ENCODE results near the gene PRR23E.

PRR23E gene

DNA sequence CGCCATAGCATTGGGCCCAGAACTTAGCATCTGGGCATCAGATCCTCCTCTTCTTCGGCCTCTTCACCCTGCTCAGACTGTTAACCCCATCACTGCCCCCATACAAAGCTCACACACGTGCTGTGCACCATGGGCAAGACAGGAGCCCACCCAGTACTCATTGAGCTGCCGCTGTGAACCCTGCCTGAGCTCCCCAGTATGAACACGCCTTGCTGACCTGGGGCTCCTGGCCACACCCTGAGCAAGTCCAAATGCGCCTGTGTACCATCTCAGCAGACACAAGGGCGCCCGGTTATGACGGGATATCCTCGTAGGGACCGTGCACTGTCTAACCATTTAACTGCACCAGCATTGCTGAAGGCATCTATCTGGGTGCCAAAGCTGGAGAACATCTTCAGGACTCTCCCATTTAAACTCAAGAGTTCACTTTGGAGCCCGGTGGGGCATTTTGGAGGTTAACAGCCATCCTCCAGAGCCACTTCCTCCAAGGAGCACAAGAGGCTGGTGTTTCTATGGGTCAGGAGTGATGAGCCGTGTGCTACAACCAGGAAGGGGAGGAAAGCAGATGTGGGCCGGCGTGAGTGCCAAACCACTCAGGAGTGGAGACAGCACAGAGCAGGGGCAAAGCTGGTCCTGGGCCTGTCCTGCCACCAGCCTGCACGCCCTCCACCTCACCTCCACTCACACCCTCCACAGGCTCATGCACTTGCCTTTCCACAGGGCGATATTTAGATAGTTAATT, 12.1 kb downstream of the PRR23E start:
- no peak for TF ChIP-seq ZFX (IDR thresholded peaks at IDR 0.05; ENCODE audit: borderline replicate concordance)
- TF ChIP-seq, protein P1, sequence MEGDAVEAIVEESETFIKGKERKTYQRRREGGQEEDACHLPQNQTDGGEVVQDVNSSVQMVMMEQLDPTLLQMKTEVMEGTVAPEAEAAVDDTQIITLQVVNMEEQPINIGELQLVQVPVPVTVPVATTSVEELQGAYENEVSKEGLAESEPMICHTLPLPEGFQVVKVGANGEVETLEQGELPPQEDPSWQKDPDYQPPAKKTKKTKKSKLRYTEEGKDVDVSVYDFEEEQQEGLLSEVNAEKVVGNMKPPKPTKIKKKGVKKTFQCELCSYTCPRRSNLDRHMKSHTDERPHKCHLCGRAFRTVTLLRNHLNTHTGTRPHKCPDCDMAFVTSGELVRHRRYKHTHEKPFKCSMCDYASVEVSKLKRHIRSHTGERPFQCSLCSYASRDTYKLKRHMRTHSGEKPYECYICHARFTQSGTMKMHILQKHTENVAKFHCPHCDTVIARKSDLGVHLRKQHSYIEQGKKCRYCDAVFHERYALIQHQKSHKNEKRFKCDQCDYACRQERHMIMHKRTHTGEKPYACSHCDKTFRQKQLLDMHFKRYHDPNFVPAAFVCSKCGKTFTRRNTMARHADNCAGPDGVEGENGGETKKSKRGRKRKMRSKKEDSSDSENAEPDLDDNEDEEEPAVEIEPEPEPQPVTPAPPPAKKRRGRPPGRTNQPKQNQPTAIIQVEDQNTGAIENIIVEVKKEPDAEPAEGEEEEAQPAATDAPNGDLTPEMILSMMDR (IDR thresholded peaks at IDR 0.05): no peak

DNA sequence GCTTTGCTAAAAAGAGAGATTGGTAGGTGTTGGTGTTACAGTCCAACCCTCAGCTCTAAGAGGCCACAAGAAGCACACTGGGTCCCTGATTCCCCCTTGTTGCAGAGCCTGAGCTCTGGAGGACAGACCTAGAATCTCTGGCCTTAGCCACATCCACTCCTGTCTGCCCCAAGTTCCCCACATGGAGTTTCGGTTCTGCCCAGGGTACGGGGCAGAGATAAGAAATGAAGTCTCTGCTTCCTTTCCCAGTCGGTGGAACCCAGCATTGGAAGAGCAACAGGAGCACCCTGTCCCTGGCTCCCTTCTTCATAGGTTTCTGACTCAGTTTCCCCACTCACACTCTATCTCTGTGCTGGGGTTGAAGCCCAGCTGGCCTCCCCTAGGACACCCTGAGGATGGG, 13.2 kb downstream of the PRR23E start:
- TF ChIP-seq, protein P1 (IDR thresholded peaks at IDR 0.05): no peak
- H3K27ac ChIP-seq: no peak overlapping the region

More for the DNA sequence above, 12.1 kb downstream of the PRR23E start:
- H3K27ac ChIP-seq: no peak overlapping the region

DNA sequence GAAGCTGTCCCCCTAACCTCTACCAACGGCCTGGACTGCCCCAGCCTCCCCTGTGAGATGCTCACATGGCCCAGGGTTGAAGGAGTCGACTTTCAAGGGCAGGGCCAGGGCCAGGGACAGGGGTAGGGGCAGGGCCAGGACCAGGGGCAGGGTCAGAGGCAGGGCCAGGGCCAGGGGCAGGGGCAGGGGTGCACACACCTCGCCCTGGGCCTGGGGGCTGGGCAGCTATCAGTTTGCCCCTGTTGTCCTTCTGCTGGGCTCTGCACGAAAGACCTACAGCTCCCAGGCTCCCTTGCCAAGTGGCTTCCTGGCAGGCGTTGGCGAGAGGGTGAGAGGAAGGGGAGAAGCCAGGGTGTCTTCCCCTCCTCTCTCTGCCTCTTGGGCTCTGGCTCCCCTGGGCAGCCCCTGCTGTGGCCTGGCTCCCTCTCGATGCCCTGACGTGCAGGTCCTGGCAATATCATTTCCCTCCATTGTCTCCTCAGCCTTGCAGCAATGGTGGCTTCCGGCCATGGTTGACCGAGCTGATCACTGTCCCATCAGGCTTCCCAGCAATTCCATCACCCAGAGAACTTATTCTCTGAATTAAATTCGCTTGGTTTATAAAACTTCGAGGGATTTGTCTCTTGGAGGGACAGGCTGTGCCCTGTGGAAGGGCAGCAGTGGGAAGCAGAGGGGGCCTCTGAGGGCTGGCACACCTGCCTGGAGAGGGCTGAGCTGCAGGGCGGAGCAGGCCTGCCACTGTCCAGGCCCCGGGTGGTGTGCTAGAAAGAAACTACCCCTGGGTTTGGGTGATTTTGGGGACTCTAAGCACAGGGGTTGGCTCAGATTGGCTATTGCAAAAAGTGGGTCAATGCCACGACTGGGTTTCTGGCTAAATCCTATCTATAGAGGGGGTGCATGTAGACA, 13.9 kb downstream of the PRR23E start:
- H3K27ac ChIP-seq: no peak overlapping the region
- TF ChIP-seq, protein P1 (IDR thresholded peaks at IDR 0.05): no peak
- no peak for TF ChIP-seq ZFX (IDR thresholded peaks at IDR 0.05; ENCODE audit: borderline replicate concordance)

DNA sequence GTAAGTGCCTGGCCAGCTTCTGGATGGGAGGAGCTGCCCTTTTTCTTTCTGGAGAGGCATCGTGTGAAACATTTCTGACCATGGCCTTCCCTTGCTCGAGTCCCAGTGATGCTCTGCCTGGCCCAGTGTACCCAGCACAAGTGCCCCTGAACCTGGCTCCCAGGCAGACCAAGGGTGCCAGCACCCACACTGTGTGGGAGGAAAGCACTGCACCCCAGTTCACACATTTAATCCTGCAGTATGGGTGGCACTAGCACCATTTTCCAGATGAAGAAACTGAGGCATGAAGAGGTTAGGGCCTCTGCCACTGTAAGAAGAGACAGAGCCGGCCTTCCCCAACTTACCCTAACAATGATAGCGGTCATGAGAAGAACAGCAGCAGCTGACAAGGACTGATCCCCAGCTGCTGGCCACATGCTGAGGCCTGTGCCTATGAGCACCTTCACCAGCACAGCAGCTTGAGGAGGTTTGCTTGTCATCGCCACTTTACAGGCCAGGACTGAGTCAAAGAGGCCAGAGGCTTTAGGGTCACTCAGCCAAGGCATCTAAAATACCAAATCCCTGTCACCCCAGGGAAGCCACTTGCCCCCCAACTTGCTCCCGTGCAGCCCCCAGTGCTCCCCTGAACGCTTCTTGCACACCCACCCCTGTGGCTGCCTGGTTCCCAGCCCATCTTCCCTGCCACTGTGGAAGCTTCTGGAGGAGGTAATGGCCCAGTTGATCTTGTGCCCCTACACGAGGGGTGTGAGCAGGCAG, 15.0 kb downstream of the PRR23E start:
- no peak overlapping the region for H3K27ac ChIP-seq
- TF ChIP-seq ZFX (IDR thresholded peaks at IDR 0.05; ENCODE audit: borderline replicate concordance): no peak
- TF ChIP-seq, protein P1 (IDR thresholded peaks at IDR 0.05): no peak

DNA sequence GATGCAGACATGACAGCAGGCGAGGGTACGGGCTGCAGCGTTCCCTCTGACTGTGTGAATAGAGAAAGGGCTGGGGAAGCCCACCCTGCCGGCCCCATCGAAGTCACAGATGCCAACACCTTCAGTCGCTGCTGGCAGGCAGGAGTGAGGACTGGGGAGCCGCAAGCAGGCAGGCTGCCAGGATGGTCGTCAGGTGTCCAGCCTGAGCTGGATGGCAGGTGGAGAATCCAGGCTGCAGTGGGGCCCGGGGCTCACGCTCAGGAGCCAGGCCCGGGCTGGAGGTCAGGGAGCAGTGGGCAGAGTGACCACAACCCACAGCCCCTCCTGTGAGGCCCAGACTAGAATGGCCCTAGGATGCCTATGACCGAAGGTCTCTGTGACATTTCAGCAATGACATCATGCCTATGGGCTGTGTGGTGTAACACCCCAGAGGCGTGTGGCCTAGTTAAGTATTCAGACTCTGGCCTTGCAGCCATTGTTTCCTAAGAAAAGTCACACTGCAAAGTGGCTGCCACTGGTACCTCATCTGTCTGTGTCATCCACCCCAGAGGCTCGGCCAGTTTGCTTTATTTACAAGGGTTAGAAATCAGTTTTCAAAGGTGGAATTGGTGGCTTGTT, 15.7 kb downstream of the PRR23E start:
- TF ChIP-seq, protein P1 (IDR thresholded peaks at IDR 0.05): no peak
- TF ChIP-seq ZFX (IDR thresholded peaks at IDR 0.05; ENCODE audit: borderline replicate concordance): no peak
- H3K27ac ChIP-seq: no peak overlapping the region

DNA sequence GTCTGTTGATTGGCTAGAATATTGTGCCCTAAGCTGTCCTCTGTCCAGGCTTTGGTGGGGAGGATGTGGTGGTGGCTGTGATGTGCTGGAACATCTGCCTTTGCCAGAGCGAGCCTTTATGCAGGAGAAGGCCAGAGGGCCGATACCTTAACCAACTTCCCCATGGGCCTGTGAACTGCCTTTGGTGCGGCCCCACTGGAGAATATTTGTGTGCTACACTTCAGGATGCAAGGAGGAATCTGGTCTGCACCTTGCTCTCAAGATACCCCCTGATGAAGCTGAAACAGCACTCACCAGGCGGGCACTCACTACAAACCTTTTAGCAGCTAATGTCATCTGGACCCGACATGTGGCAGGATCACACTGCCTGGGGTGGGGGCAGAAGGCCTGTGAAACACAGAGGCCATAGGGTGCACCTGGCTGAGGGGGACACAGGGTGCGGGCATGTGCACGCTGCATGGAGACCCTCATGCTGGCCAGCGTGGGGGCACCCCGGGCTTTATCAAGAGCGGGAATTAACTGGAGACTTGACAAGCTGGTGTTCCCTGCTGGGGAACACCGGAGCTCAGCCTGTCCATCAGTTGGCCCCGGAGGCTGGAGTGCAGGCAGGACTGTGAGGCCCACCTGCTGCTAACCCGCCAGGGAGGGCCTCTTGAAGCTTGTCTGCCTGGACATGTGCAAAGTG, 16.4 kb downstream of the PRR23E start:
- no peak for TF ChIP-seq ZFX (IDR thresholded peaks at IDR 0.05; ENCODE audit: borderline replicate concordance)
- TF ChIP-seq, protein P1 (IDR thresholded peaks at IDR 0.05): no peak
- no peak overlapping the region for H3K27ac ChIP-seq

Measured in 22Rv1 (cell line).